ENCODE results near the gene PEX7.

GRCh38 chr6:136812174-136812573 is 10.2 kb upstream of the PEX7 start:
- TF ChIP-seq CTCF (IDR thresholded peaks at IDR 0.05; ENCODE audit: control extremely low read depth in 1 of 3, insufficient read depth in 1 of 3, low read depth in 1 of 3, low read length in 3 of 3) = no peak
- TF ChIP-seq MAX (IDR thresholded peaks at IDR 0.05) = no peak
- TF ChIP-seq KDM1A (IDR thresholded peaks at IDR 0.05; ENCODE audit: borderline replicate concordance, low read length) = no peak
- no peak for TF ChIP-seq GABPA (IDR thresholded peaks at IDR 0.05; ENCODE audit: borderline replicate concordance, insufficient read depth, low read length)
- TF ChIP-seq HDAC2 (IDR thresholded peaks at IDR 0.05; ENCODE audit: borderline replicate concordance in 1 of 2, low read depth in 2 of 2, low read length in 2 of 2) = no peak
- TF ChIP-seq EP300 (IDR thresholded peaks at IDR 0.05; ENCODE audit: borderline replicate concordance in 1 of 2, low read depth in 2 of 2, low read length in 2 of 2) = no peak
- no peak for TF ChIP-seq MAFK (IDR thresholded peaks at IDR 0.05; ENCODE audit: low read depth, low read length)

All from H1 (cell line).